ENCODE data around the gene HPS5. TPM values are rescaled to one million over a fixed set of nuclear protein-coding genes. Genes with fewer than 3 reads are reported as not detected.

HPS5 gene
- 10 to 100 TPM; 21.4 TPM for total RNA-seq
- polyA plus RNA-seq (2013, experiment 1 of 2), result 12.7 TPM
- polyA plus RNA-seq (2013, experiment 2 of 2), result 12.9 TPM
- long read RNA-seq, experiment 1, partial matches to known transcripts, result 5 of 10 reads
- long read RNA-seq, experiment 1, other reads (novel, unspliced or antisense), result 5 of 10 reads
- long read RNA-seq, experiment 2, full-length matches to known transcripts, result 20 of 37 reads
- long read RNA-seq, experiment 2, partial matches to known transcripts, result 7 of 37 reads
- long read RNA-seq, experiment 2, other reads (novel, unspliced or antisense), result 10 of 37 reads
- long read RNA-seq, experiment 3, full-length matches to known transcripts, result 57 of 157 reads
- long read RNA-seq, experiment 3, partial matches to known transcripts, result 52 of 157 reads
- long read RNA-seq, experiment 3, other reads (novel, unspliced or antisense), result 48 of 157 reads
- long read RNA-seq, experiment 4, partial matches to known transcripts, result 4 of 8 reads
- long read RNA-seq, experiment 4, other reads (novel, unspliced or antisense), result 4 of 8 reads

GRCh38 chr11:18321969-18322711 lies at the start of gene HPS5, which contains the start of gene GTF2H1:
HPS5 (minus strand) TSS chr11:18322140; CDS start chr11:18317858, 4,282 bp downstream.
GTF2H1 (plus strand) TSS chr11:18322567; CDS start chr11:18333075, 10,508 bp downstream.
- peak within 1 kb of the TSS; percentile 91 for H3K4me3 Mint-ChIP-seq
- Histone ChIP-seq H3K4me3 (ENCODE audit: low read length) (peak within 1 kb of the TSS; percentile 99), H3K27ac (ENCODE audit: low read depth, low read length) (peak within 1 kb of the TSS; percentile 97), H3K27me3 (ENCODE audit: control insufficient read depth, insufficient read depth, low read length, poor library complexity, severe bottlenecking) (no peaks in the 10 kb centered on the region), H3K9me3 (ENCODE audit: control insufficient read depth, low read length) (no peaks in the 10 kb centered on the region), H3K4me1 (ENCODE audit: control insufficient read depth, insufficient read depth, low read length) (peaks cover 8% of the 10 kb centered on the region), H3K9ac (ENCODE audit: extremely low read depth, low read length, poor library complexity, severe bottlenecking) (peak within 1 kb of the TSS; percentile 96), H3K36me3 (ENCODE audit: control insufficient read depth, insufficient read depth, low read length) (peaks cover 29% of the 10 kb centered on the region)
- peak within 1 kb of the TSS; percentile 100 for H3K27ac Mint-ChIP-seq
- H3K27me3 Mint-ChIP-seq (ENCODE audit: insufficient read depth), result no peaks in the 10 kb centered on the region
- H3K36me3 Mint-ChIP-seq (ENCODE audit: low read depth), result peaks cover 22% of the 10 kb centered on the region
- peaks cover 51% of the 10 kb centered on the region for H3K4me1 Mint-ChIP-seq
- 0 to 4% methylated on average over 5 to 61 of the region's 61 CpGs for WGBS, 2 experiments (ENCODE audit: insufficient coverage in 1 of 2, insufficient read length in 1 of 2)
- TF ChIP-seq, protein P1, sequence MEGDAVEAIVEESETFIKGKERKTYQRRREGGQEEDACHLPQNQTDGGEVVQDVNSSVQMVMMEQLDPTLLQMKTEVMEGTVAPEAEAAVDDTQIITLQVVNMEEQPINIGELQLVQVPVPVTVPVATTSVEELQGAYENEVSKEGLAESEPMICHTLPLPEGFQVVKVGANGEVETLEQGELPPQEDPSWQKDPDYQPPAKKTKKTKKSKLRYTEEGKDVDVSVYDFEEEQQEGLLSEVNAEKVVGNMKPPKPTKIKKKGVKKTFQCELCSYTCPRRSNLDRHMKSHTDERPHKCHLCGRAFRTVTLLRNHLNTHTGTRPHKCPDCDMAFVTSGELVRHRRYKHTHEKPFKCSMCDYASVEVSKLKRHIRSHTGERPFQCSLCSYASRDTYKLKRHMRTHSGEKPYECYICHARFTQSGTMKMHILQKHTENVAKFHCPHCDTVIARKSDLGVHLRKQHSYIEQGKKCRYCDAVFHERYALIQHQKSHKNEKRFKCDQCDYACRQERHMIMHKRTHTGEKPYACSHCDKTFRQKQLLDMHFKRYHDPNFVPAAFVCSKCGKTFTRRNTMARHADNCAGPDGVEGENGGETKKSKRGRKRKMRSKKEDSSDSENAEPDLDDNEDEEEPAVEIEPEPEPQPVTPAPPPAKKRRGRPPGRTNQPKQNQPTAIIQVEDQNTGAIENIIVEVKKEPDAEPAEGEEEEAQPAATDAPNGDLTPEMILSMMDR (conservative IDR thresholded peaks at IDR 0.05), result no peak
- no peaks in the 10 kb centered on the region for H3K9me3 Mint-ChIP-seq
- peak; percentile 98 for DNase-seq

GRCh38 chr11:18371279-18371678 lies 49.3 kb upstream of the HPS5 start:
- Mint-ChIP-seq H3K36me3 (ENCODE audit: low read depth) (peaks cover 11% of the 10 kb centered on the region), H3K4me1 (peaks cover 5% of the 10 kb centered on the region), H3K4me3 (no peak overlapping the region), H3K27ac (no peak overlapping the region), H3K27me3 (ENCODE audit: insufficient read depth) (no peaks in the 10 kb centered on the region), H3K9me3 (no peaks in the 10 kb centered on the region)
- 96 to 100% methylated on average over 1 to 2 of the region's 2 CpGs for WGBS, 2 experiments (ENCODE audit: insufficient coverage in 1 of 2, insufficient read length in 1 of 2)
- peaks cover 13% of the 10 kb centered on the region for H3K36me3 ChIP-seq (ENCODE audit: control insufficient read depth, insufficient read depth, low read length)
- H3K9me3 ChIP-seq (ENCODE audit: control insufficient read depth, low read length), result no peaks in the 10 kb centered on the region
- no peak for DNase-seq
- no peaks in the 10 kb centered on the region for H3K4me1 ChIP-seq (ENCODE audit: control insufficient read depth, insufficient read depth, low read length)
- H3K27ac ChIP-seq (ENCODE audit: low read depth, low read length), result no peak overlapping the region
- H3K27me3 ChIP-seq (ENCODE audit: control insufficient read depth, insufficient read depth, low read length, poor library complexity, severe bottlenecking), result no peaks in the 10 kb centered on the region
- no peak overlapping the region for H3K4me3 ChIP-seq (ENCODE audit: low read length)
- H3K9ac ChIP-seq (ENCODE audit: extremely low read depth, low read length, poor library complexity, severe bottlenecking), result no peak overlapping the region
- TF ChIP-seq, protein P1 (conservative IDR thresholded peaks at IDR 0.05), result no peak

DNA sequence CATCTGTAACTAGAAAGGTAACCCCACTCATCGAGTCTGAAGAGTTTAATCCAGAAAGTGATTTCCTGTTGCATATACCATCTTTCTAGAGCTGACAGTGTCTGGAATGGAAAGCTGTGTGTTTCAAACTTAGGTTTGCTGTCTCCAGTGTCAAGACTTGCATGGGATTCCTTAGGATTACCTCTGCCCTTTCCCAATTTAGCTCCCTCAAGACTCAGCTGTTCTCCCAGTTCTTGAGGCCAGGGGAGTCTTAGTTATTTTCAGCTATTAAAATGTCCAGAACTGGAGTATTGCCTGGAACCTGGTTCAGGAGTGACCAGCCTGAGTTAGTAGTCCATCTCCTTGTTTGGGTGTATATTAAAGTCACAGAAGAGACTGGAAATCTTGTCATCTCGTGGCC lies 47.5 kb upstream of the HPS5 start:
- Histone ChIP-seq H3K9me3 (ENCODE audit: control insufficient read depth, low read length) (no peaks in the 10 kb centered on the region), H3K9ac (ENCODE audit: extremely low read depth, low read length, poor library complexity, severe bottlenecking) (no peak overlapping the region), H3K27ac (ENCODE audit: low read depth, low read length) (no peak overlapping the region), H3K27me3 (ENCODE audit: control insufficient read depth, insufficient read depth, low read length, poor library complexity, severe bottlenecking) (no peaks in the 10 kb centered on the region), H3K4me1 (ENCODE audit: control insufficient read depth, insufficient read depth, low read length) (no peaks in the 10 kb centered on the region), H3K36me3 (ENCODE audit: control insufficient read depth, insufficient read depth, low read length) (peaks cover 31% of the 10 kb centered on the region), H3K4me3 (ENCODE audit: low read length) (no peak overlapping the region)
- Mint-ChIP-seq H3K36me3 (ENCODE audit: low read depth) (peaks cover 22% of the 10 kb centered on the region), H3K27ac (no peak overlapping the region), H3K9me3 (no peaks in the 10 kb centered on the region), H3K4me1 (peaks cover 5% of the 10 kb centered on the region), H3K27me3 (ENCODE audit: insufficient read depth) (no peaks in the 10 kb centered on the region), H3K4me3 (no peak overlapping the region)
- TF ChIP-seq, protein P1 (conservative IDR thresholded peaks at IDR 0.05), result no peak
- DNase-seq, result no peak
- 100% methylated on average over 2 of the region's 2 CpGs for WGBS, 2 experiments (ENCODE audit: insufficient coverage in 1 of 2, insufficient read length in 1 of 2)

All from endodermal cell (in vitro differentiated cells).